Stimulated activated CD4-positive, alpha-beta T cell treated with anti-CD3 and anti-CD28 coated beads, Interleukin-1b, Interleukin-23, amount 100 ng/mL, for 48 hours (primary cell): ENCODE data around the gene DOCK4.

Experiments
- DNase-seq: peaks from one replicate; pipeline ENCODE4 v3.0.0-alpha.2; 2020

DOCK4 gene

GRCh38 chr7:112160130-112160770 lies 45.9 kb downstream of the DOCK4 start:
- DNase-seq: no peak

GRCh38 chr7:112159351-112159750 lies 46.8 kb downstream of the DOCK4 start:
- no peak for DNase-seq

- DNase-seq: no peak
Measured at GRCh38 chr7:112157072-112157471, 49.1 kb downstream of the DOCK4 start.

- DNase-seq: no peak
Measured at GRCh38 chr7:112156412-112156811, 49.8 kb downstream of the DOCK4 start.

- no peak for DNase-seq
Measured at GRCh38 chr7:112154690-112155089, 51.5 kb downstream of the DOCK4 start.

- DNase-seq: no peak
Measured at GRCh38 chr7:112152186-112152585, 54.0 kb downstream of the DOCK4 start.

- DNase-seq: no peak
Measured at GRCh38 chr7:112150823-112151641, 55.2 kb downstream of the DOCK4 start.

GRCh38 chr7:112149734-112150133 lies 56.5 kb downstream of the DOCK4 start:
- DNase-seq: no peak

- DNase-seq: no peak
Measured at GRCh38 chr7:112147793-112148361, 58.3 kb downstream of the DOCK4 start.

GRCh38 chr7:112145206-112145605 lies 61.0 kb downstream of the DOCK4 start:
- no peak for DNase-seq

- DNase-seq: no peak
Measured at GRCh38 chr7:112144284-112145059, 61.7 kb downstream of the DOCK4 start.

- DNase-seq: no peak
Measured at GRCh38 chr7:112143582-112143981, 62.6 kb downstream of the DOCK4 start.

- no peak for DNase-seq
Measured at GRCh38 chr7:112143136-112143535, 63.1 kb downstream of the DOCK4 start.

- DNase-seq: no peak
Measured at GRCh38 chr7:112140600-112140999, 65.6 kb downstream of the DOCK4 start.

- DNase-seq: no peak
Measured at GRCh38 chr7:112138938-112139337, 67.3 kb downstream of the DOCK4 start.

GRCh38 chr7:112138325-112138852 lies 67.8 kb downstream of the DOCK4 start:
- DNase-seq: no peak

- no peak for DNase-seq
Measured at GRCh38 chr7:112137141-112138101, 68.8 kb downstream of the DOCK4 start.

- no peak for DNase-seq
Measured at GRCh38 chr7:112136271-112137008, 69.8 kb downstream of the DOCK4 start.

GRCh38 chr7:112135815-112136214 lies 70.4 kb downstream of the DOCK4 start:
- DNase-seq: no peak

GRCh38 chr7:112134039-112134438 lies 72.2 kb downstream of the DOCK4 start:
- DNase-seq: no peak

- no peak for DNase-seq
Measured at GRCh38 chr7:112133328-112133727, 72.9 kb downstream of the DOCK4 start.
